ENCODE data around the gene KIF15.

- TF ChIP-seq, protein P1, sequence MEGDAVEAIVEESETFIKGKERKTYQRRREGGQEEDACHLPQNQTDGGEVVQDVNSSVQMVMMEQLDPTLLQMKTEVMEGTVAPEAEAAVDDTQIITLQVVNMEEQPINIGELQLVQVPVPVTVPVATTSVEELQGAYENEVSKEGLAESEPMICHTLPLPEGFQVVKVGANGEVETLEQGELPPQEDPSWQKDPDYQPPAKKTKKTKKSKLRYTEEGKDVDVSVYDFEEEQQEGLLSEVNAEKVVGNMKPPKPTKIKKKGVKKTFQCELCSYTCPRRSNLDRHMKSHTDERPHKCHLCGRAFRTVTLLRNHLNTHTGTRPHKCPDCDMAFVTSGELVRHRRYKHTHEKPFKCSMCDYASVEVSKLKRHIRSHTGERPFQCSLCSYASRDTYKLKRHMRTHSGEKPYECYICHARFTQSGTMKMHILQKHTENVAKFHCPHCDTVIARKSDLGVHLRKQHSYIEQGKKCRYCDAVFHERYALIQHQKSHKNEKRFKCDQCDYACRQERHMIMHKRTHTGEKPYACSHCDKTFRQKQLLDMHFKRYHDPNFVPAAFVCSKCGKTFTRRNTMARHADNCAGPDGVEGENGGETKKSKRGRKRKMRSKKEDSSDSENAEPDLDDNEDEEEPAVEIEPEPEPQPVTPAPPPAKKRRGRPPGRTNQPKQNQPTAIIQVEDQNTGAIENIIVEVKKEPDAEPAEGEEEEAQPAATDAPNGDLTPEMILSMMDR (IDR thresholded peaks at IDR 0.05; ENCODE audit: low read depth, low read length): no peak
- TF ChIP-seq MAX (IDR thresholded peaks at IDR 0.05; ENCODE audit: low read depth, low read length): no peak
- TF ChIP-seq POLR2A (IDR thresholded peaks at IDR 0.05; ENCODE audit: extremely low read depth, insufficient read length): no peak
Measured at GRCh38 chr3:44831232-44831631, 69.6 kb downstream of the KIF15 start.

All from NB4 (cell line).